Erythroblast (primary cell): Measurements from ENCODE around the gene ULK4.

Experiments
- GATA1 ChIP-seq: IDR thresholded peaks from 2 replicates; pipeline ENCODE4 v1.6.1; 2011; ENCODE audit warnings: low read depth, mild to moderate bottlenecking, control low read depth, low read length, moderate library complexity
- POLR2A ChIP-seq: IDR thresholded peaks from 2 replicates; pipeline ENCODE4 v1.6.1; 2011; ENCODE audit warnings: mild to moderate bottlenecking, low read length

- TF ChIP-seq POLR2A, result no peak
- TF ChIP-seq GATA1, result no peak
These were observed 627.5 kb downstream of the ULK4 start for GRCh38 chr3:41334426-41334825.
